BE2C (cell line): Measurements from ENCODE around the gene TGFBR1.

Source experiments
- DNase-seq: peaks from one replicate; pipeline ENCODE4 v3.0.0-alpha.2; 2020
- H3K27me3 ChIP-seq: fragments of 250-450 bp; sonication (Bioruptor Pico); 2 replicates; pipeline ENCODE4 v1.5.1; 2020; ENCODE audit warnings: mild to moderate bottlenecking
- H3K36me3 ChIP-seq: fragments of 250-450 bp; sonication (Bioruptor Pico); 2 replicates; pipeline ENCODE4 v1.5.1; 2020; ENCODE audit warnings: mild to moderate bottlenecking
- H3K4me1 ChIP-seq: fragments of 250-450 bp; sonication (Bioruptor Pico); 2 replicates; pipeline ENCODE4 v1.5.1; 2020
- H3K4me3 ChIP-seq: 2 replicates; pipeline ENCODE4 v1.5.1; 2011; ENCODE audit warnings: low read depth, low read length
- H3K9me3 ChIP-seq: fragments of 250-450 bp; sonication (Bioruptor Pico); 2 replicates; pipeline ENCODE4 v1.5.1; 2020
- CTCF ChIP-seq: IDR thresholded peaks from 2 replicates; pipeline ENCODE4 v1.5.1; 2012; ENCODE audit warnings: mild to moderate bottlenecking, low read depth, low read length

Gene TGFBR1

DNA sequence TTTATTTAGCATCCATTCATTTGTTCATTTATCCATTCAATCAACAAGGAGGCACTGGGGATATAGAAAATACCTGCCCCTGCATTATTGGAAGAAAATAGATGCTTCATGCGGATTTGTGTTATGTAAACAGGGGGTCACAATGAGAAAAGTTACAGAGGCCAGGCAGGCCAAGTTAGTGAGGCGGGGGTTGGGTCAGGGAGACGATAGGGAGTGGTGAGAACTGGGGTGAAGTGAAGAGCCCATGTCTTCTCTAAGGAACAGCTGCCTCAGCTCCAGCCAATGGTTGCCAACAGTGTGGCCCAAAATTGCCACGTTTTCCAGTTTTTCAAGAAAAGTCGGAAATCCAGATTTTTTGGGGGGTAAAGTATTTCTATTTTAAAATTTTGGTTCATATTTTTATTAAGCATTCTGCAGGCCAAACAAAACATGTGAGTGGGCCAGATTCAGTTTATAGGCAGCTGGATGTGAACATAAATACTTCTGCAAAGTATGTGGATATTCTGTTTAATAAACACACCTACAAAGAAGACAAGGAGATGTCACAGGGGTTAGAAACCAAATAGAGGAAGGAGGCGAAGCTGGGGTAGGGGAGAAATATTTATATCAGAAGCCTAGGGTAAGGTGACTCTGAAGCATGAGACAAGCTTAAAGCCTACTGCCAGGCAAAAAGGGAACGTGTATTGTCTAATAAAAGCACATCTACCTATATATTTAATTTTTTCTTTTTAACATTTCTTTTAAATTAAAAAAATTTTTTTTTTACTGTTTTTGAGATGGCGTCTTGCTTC is 72.9 kb downstream of the TGFBR1 start:
- no peak for TF ChIP-seq CTCF
- no peaks in the 10 kb centered on the region for H3K36me3 ChIP-seq
- H3K27me3 ChIP-seq, result no peaks in the 10 kb centered on the region
- no peak for DNase-seq
- peaks cover 7% of the 10 kb centered on the region; the same call in 1 of the 2 replicates for H3K4me1 ChIP-seq
- no peak overlapping the region for H3K4me3 ChIP-seq
- H3K9me3 ChIP-seq, result no peaks in the 10 kb centered on the region

- no peaks in the 10 kb centered on the region for H3K36me3 ChIP-seq
- TF ChIP-seq CTCF, result no peak
- H3K4me1 ChIP-seq, result peaks cover 7% of the 10 kb centered on the region; the same call in 1 of the 2 replicates
- H3K9me3 ChIP-seq, result no peaks in the 10 kb centered on the region
- no peak overlapping the region for H3K4me3 ChIP-seq
- no peaks in the 10 kb centered on the region for H3K27me3 ChIP-seq
- DNase-seq, result no peak
Observed at GRCh38 chr9:99178912-99179872, 74.3 kb downstream of the TGFBR1 start.

- Histone ChIP-seq H3K4me3 (no peak overlapping the region), H3K27me3 (no peaks in the 10 kb centered on the region), H3K9me3 (no peaks in the 10 kb centered on the region), H3K36me3 (no peaks in the 10 kb centered on the region), H3K4me1 (peaks cover 11% of the 10 kb centered on the region; the same call in 1 of the 2 replicates)
- DNase-seq, result no peak
- TF ChIP-seq CTCF, result no peak
Observed at GRCh38 chr9:99180199-99180598, 75.3 kb downstream of the TGFBR1 start.

GRCh38 chr9:99180662-99181061 is 75.7 kb downstream of the TGFBR1 start:
- DNase-seq, result no peak
- Histone ChIP-seq H3K4me1 (peaks cover 11% of the 10 kb centered on the region; the same call in 1 of the 2 replicates), H3K27me3 (no peaks in the 10 kb centered on the region), H3K36me3 (no peaks in the 10 kb centered on the region), H3K4me3 (no peak overlapping the region), H3K9me3 (no peaks in the 10 kb centered on the region)
- no peak for TF ChIP-seq CTCF

GRCh38 chr9:99181206-99181605 is 76.3 kb downstream of the TGFBR1 start:
- no peaks in the 10 kb centered on the region for H3K9me3 ChIP-seq
- no peak overlapping the region for H3K4me3 ChIP-seq
- no peak for DNase-seq
- no peaks in the 10 kb centered on the region for H3K36me3 ChIP-seq
- no peaks in the 10 kb centered on the region for H3K27me3 ChIP-seq
- H3K4me1 ChIP-seq, result peaks cover 10% of the 10 kb centered on the region; the same call in 1 of the 2 replicates
- TF ChIP-seq CTCF, result no peak
